TTC549 (cell line): ENCODE measurements around the gene RER1.

ENCODE experiments used
- FAIRE-seq: peaks from 2 replicates; lab custom pipeline; 2012; peaks lifted over from hg19 to GRCh38; lab: Jason Lieb, UNC

RER1 gene

DNA sequence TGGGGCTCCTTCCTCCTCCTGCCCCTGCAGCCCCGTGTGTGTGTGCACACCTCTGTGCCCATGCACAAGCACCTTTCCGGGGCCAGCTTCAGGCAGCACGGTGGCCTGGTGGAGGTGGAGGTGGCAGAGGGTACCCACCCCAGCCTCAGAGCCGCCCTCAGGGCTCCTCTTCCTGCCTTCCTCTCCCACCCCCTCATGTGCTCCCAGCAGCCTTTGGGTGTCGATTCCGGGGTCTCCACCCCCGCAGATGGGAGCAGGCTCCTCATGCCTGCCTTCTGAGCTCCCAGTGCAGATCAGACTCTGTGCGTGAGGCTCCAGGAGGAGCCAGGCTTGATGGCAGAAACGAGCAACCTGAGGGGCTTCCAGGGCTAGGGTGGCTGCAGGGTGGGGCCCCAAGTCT, 55.2 kb downstream of the RER1 start:
- FAIRE-seq, result no peak

DNA sequence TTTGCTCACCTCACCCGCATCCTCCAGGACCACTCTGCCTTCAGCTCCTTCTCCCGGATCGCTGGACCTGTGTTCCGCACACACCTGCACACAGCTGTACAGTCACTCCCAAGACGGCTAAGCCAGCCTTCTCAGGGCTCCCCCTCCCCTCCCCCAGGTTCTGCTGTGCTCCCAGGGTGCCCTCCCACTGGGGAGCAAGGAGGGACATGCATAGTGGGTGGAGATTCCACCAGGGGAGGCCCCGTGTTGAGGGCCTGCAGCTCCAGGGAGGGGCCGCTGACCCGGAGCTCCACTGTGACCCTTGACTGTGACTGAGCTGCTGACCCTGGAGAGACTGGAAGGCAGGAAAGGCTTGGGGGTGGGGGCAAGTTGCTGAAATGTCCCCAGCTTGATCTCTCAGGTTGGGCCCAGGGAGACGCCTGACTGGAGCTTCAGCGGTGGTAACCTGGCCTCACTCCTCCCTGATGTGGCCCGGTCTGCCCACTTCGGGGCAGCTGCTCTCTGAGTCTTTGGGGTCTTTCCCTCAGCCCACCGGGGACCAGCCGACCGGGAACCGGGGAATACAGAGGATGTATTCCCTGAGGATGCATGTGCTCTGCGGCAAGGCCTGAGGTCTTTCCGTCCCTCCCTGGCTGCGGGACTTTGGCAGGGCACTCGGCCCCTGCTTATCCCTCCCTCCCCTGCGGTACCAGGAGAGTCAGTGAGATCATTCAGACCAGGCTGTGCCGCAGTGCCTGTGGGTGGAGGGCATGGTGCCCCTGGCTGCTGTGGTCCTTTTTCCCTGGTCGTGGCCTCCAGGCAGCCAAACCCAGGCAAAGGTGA, 55.8 kb downstream of the RER1 start:
- FAIRE-seq, result no peak

GRCh38 chr1:2448098-2448445, 56.4 kb downstream of the RER1 start:
- FAIRE-seq, result no peak

GRCh38 chr1:2449636-2450454, 58.2 kb downstream of the RER1 start:
- no peak for FAIRE-seq

DNA sequence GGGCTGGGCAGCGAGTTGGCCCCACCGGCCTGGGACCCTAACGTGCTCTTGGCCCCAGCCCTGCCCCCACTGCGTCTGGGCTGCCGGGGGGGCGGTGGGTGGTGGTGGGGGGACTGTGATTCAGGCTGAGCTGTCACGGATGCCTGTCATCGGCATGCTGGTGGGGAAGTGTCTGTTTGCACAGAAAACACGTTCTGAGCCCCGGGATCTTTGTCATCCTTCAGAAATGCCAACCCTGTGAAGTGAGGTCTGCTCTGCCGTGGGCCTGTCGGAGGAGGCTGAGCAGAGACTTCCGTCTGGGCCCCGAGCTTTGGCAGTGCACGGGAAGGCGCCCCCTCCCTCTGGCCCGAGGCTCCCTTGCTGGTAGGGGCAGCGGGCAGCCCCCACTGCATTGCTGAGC, 60.1 kb downstream of the RER1 start:
- no peak for FAIRE-seq

DNA sequence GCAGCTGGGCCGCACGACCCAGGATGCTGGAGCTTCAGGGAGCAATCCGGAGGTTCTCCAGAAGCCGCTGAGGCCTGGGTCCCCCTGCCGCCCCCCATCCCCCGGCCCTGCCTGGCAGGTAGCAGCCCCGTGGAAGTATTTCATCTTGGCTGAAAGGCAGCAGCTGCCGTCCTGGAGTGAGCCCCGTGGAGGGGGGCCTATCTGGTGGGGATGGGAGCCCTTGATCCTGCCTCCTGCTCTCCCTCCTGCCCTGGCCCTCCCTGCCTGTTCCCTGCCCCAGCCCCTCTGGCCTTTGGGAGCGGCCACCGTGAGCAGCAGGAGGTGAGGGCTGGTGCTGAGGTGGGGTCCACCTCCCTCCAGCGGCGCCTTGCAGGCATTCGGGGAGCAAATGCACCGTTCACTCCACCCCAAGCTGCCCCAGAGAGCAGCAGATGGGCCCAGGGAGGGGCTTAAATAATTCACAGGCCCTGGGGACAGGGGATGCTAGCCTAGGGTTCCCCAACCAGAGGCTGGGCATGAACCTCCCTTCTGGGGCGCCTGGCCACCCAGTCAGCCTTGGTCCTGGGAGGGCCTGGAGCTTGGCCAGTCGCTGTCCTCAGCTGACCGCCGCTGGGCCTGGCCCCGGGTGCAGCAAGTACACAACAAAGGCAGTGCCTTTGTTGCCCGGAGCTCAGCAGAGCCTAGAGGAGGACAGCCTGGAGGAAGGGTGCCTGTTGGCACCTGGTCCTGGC, 60.7 kb downstream of the RER1 start:
- FAIRE-seq, result no peak

DNA sequence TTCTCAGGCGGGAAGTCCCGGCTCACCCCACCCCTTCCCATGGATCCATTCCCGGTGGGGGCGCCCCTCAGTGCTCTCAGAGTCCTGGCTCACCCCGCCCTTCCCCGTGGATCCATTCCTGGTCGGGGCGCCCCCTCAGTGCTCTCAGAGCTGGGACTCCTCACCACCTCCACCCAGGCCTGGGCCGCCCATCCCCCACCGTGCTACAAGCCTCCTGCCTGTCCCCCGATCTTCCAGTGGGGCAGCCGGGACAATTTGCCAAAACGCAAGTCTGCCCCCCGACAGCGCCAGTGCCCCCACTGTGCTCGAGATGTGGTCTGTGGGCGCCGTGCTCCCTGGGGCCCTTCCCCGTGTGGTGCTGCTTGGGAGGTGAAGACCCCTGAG, 61.3 kb downstream of the RER1 start:
- no peak for FAIRE-seq

DNA sequence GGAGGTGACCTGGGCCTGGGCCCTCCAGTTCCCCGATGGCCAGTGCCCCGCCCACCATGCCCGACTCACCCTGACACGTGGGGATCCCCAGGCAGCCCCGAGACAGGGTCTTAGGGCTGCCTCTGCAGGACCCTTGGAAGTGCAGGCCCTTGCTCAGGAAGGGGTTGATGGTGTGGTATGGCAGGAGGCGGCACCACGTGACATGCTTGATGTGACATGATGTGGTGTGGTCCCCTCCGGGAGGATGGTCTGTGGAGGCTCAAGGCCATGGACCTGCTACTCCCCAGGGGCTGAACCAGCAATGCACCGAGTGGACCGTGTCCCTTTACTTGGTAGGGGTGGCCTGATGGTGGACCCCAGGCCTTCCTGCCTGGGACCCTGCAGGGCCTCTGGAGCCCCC, 62.6 kb downstream of the RER1 start:
- no peak for FAIRE-seq
